ENCODE data around the gene LHB. TPM values are rescaled to one million over a fixed set of nuclear protein-coding genes. Genes with fewer than 3 reads are reported as not detected.

LHB gene
- total RNA-seq, 1 donor from 2014 or later = 0.48 TPM

GRCh38 chr19:49064768-49065611 lies 48.1 kb upstream of the LHB start, which contains the start of gene NTF4:
Gene NTF4, minus strand, starts transcription at chr19:49064818. Its CDS starts 2,821 bp downstream, at chr19:49061997.
- peak within 1 kb of the TSS; percentile 74 for H3K4me3 Mint-ChIP-seq (ENCODE audit: unreplicated experiment)
- peaks cover 9% of the 10 kb centered on the region for H3K9me3 Mint-ChIP-seq (ENCODE audit: unreplicated experiment)
- Histone ChIP-seq H4K20me1 (ENCODE audit: insufficient read depth, low read length) (peaks cover 54% of the 10 kb centered on the region), H3K4me3 (ENCODE audit: insufficient read depth, low read depth, low read length) (no peak within 1 kb of the TSS), H3K36me3 (ENCODE audit: insufficient read depth, low read length) (no peaks in the 10 kb centered on the region), H3K4me2 (ENCODE audit: low read length) (peak within 1 kb of the TSS; percentile 80), H3K27ac (ENCODE audit: low read depth, low read length) (no peak within 1 kb of the TSS), H3K27me3 (ENCODE audit: insufficient read depth, low read length) (no peaks in the 10 kb centered on the region), H2AFZ (ENCODE audit: low read depth, low read length) (peak within 1 kb of the TSS; percentile 34), H3K4me1 (ENCODE audit: insufficient read depth, low read length) (peaks cover 21% of the 10 kb centered on the region), H3K9ac (ENCODE audit: low read length) (peak within 1 kb of the TSS; percentile 59), H3K9me3 (ENCODE audit: insufficient read depth, low read depth, low read length) (no peaks in the 10 kb centered on the region), H3K79me2 (ENCODE audit: insufficient read depth, low read length) (peaks cover 19% of the 10 kb centered on the region)
- peak within 1 kb of the TSS; percentile 75 for H3K27ac Mint-ChIP-seq (ENCODE audit: unreplicated experiment)
- H3K4me1 Mint-ChIP-seq (ENCODE audit: low read depth, unreplicated experiment) = peaks cover 22% of the 10 kb centered on the region
- no peak for TF ChIP-seq EZH2 (IDR thresholded peaks at IDR 0.05; ENCODE audit: insufficient read depth, low read length)
- no peak for TF ChIP-seq CTCF (IDR thresholded peaks at IDR 0.05; ENCODE audit: insufficient read depth, low read depth, low read length)
- peaks cover 5% of the 10 kb centered on the region for H3K27me3 Mint-ChIP-seq (ENCODE audit: low read depth, unreplicated experiment)
- peaks cover 15% of the 10 kb centered on the region for H3K36me3 Mint-ChIP-seq (ENCODE audit: low read depth, unreplicated experiment)
- DNase-seq (ENCODE audit: low read depth) (no peak), FAIRE-seq (no peak)

- Mint-ChIP-seq H3K4me3 (ENCODE audit: unreplicated experiment) (peak overlapping the region; percentile 73), H3K9me3 (ENCODE audit: unreplicated experiment) (peaks cover 3% of the 10 kb centered on the region), H3K27me3 (ENCODE audit: low read depth, unreplicated experiment) (peaks cover 5% of the 10 kb centered on the region), H3K36me3 (ENCODE audit: low read depth, unreplicated experiment) (peaks cover 9% of the 10 kb centered on the region), H3K4me1 (ENCODE audit: low read depth, unreplicated experiment) (peaks cover 23% of the 10 kb centered on the region), H3K27ac (ENCODE audit: unreplicated experiment) (peak overlapping the region; percentile 26)
- Histone ChIP-seq H3K27me3 (ENCODE audit: insufficient read depth, low read length) (no peaks in the 10 kb centered on the region), H3K4me3 (ENCODE audit: insufficient read depth, low read depth, low read length) (no peak overlapping the region), H3K4me2 (ENCODE audit: low read length) (peak overlapping the region; percentile 80), H3K4me1 (ENCODE audit: insufficient read depth, low read length) (peaks cover 19% of the 10 kb centered on the region), H3K79me2 (ENCODE audit: insufficient read depth, low read length) (peaks cover 26% of the 10 kb centered on the region), H4K20me1 (ENCODE audit: insufficient read depth, low read length) (peaks cover 61% of the 10 kb centered on the region), H3K27ac (ENCODE audit: low read depth, low read length) (no peak overlapping the region), H3K9ac (ENCODE audit: low read length) (peak overlapping the region; percentile 59), H2AFZ (ENCODE audit: low read depth, low read length) (no peak overlapping the region), H3K36me3 (ENCODE audit: insufficient read depth, low read length) (no peaks in the 10 kb centered on the region), H3K9me3 (ENCODE audit: insufficient read depth, low read depth, low read length) (no peaks in the 10 kb centered on the region)
- TF ChIP-seq CTCF (IDR thresholded peaks at IDR 0.05; ENCODE audit: insufficient read depth, low read depth, low read length) (no peak), EZH2 (IDR thresholded peaks at IDR 0.05; ENCODE audit: insufficient read depth, low read length) (no peak)
- DNase-seq (ENCODE audit: low read depth) (no peak), FAIRE-seq (no peak)
These were observed 47.2 kb upstream of the LHB start for GRCh38 chr19:49064029-49064629.

Measured in astrocyte (in vitro differentiated cells and primary cell).